Stimulated activated CD8-positive, alpha-beta memory T cell treated with anti-CD3 and anti-CD28 coated beads, Interleukin-4, amount 100 ng/mL, for 1 hour (primary cell): ENCODE measurements around the gene TPST2.

Experiments
- DNase-seq, 2 donors: peaks; one replicate each; pipeline ENCODE4 v3.0.0-alpha.2; 2020; ENCODE audit warnings: low read depth in 2 of 2, low spot score in 1 of 2

Gene TPST2

DNA sequence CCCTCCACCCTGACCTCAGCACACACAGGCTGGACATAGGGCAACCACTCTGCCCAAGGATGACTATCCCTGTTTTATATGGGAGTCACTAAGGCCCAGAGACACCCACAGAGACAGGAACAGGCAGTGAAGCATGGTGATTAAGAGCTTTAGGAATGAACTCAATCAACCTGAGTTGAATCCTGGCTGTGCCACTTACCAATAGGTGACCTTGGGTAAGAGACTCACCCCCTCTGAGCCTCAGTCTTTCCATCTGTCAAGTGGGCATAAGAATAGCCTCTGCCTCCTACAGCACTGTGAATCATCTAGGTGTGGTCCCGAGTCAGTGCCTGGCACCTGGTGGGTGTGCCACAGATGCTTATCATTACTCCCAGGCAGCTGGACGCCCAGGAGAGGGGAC, 21.1 kb upstream of the TPST2 start:
- no peak for DNase-seq

DNA sequence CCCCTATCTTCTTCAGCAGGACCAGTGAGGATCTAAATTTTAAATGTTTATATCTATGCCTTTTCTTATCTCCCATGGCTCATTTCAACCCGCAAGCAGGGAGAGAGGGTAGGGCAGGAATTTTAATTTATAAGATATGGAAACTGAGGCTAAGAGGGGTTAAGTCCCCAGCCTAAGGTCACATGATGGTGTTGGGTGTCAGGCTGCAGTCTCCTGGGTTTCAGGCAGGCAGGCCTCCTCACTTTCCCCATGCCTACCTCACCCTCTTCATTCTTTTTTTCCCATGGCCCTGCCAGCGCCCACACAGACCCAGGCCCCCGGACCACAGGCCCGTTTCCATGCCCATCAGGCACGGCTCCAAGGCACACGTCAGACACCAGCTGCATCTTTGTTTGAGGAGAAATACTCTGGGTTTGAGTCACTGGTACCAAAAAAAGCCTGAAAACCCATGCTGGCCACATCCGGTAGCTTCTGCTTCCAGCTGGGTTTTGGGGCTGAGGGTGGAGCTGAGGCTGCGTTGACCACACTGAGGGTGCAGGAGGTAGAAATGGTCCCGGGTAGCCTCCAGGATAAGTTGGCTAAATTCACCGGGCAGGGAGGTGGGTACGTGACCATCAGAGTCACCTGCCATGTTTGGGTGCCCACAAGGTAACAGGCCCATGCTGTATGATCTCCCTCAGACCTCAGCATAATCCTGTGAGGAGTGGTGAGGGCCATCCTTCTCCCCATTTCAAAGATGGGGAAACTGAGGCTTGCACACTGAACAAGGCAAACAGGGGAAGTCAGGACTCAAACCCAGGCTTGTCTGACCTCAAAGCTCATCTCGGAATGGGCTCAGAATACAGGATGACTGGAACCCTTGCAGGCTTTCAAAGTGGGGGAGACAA, 20.4 kb upstream of the TPST2 start:
- no peak for DNase-seq

DNA sequence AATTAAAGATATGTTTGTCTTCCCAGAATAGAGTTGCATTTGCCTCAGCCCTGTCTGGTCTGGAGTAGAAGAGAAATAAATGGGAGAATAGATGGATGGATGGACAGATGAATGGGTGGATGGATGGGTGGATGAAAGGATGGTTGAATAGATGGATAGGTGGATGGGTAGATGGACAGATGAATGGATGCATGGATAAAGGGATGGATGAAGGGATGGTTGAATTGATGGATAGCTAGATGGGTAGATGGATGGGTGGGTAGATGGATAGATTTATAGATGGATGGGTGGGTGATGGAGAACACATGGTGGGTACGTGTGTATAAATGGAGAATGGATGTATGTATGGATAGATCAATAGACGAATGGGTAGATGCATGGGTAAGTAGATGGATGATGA, 19.4 kb upstream of the TPST2 start:
- no peak for DNase-seq

DNA sequence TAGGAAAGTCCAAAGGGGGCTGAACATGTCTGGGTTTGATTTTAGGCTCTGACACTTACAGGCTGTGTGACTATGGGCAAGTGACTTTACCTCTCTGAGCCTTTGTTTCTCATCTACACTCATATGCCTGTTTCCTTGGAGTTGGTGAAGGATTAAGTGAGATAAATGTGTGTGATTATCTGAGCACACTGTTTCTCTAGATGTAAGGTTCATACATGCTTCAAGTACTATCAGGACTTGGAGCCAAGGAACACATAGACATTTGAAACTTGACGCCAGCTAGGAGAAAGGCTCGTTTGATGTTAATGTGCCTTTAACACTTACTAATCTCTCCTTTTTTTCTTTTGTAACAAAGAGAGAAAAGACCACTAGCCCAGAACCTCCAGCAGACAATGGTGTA, 18.2 kb upstream of the TPST2 start:
- no peak for DNase-seq

DNA sequence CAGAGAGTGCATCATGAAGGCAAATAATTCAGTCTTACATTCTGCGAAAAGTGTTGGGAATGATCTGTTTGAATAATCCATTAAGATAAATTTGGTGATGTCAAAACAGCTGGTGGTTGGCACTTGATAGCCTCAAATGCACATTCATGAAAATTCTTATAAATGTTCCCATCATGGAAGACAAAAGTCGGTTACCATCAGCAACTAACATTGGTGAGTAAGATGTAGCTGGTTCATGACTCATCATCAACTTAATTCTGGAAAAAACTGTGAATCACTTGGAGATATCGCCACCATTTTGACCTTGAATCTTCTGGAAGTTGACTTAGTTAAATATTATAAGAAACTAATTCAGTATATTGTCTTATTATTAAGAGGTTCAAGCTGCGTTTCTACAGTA, 16.7 kb upstream of the TPST2 start:
- DNase-seq, result no peak

DNA sequence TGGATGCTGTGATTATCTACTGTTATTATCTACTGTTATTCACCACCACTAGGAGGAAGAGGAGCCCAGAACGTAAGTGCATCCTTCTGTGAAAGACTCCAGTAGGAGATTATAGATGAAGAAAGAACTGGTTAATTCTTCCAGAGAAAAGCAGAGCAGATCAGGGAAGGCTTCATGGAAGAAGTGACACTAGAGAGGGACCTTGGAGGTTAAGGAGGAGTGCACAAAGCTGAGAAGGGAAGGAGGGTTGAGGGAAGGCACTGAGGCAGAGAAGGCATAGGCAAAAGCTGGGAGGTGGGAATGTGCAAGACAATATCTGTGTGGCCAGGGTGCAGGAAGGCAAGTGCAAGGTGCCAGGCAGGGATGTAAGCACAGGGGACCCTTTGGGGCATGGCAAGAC, 14.4 kb upstream of the TPST2 start:
- no peak for DNase-seq

DNA sequence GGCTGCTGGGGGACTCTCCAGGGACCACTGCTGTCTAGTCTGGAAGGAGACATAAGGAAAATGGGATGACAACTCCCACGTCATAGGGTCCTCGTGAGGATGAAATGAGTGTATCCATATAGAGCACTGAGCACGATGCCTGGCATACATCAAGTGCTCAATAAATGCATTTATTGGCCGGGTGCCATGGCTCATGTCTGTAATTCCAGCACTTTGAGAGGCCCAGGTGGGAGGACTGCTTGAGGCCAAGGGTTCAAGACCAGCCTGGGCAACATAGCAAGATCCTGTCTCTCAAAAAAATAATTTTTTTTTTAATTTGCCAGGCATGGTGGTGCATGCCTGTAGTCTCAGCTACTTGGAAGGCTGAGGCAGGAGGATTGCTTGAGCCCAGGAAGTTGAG, 12.2 kb upstream of the TPST2 start:
- no peak for DNase-seq

DNA sequence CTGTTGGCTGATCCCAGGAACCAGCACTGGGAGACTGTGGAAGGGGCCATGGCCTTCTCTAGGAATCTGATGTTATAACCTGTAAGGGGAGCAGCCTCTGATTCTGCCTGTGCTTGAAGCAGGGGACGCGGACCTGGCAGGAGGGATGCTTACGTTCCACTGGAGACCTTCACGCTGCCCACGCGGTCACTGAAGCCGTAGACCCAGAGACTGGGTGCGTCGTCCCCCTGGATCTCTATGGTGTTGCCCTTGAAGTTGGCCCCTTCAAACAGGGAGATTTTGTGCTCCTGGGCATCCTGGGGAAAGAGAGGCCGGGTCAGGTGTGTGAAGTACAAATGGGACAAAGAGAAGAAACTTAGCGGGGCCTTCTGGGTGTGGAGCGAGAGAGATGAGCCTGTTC, 11.8 kb upstream of the TPST2 start:
- no peak for DNase-seq

DNA sequence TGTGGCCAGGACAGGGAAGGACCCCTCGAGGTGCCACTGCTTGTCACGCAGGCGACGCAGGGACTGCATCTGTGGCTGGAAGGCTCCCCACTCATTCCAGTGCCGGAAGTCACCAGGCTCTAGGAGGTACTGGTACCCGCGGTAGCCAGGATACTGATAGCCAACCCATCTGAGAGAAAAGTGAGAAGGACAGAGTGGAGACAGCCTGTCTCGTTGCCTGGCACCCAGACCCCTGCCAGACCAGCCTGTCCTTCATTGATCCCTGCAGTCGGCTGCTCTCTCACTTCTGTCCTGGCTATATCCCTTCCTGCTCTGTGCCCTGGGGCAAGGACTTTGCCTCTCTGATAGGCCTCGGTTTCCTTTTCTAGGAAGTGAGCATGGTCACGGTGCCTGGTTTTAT, 9.6 kb upstream of the TPST2 start:
- DNase-seq, result no peak

DNA sequence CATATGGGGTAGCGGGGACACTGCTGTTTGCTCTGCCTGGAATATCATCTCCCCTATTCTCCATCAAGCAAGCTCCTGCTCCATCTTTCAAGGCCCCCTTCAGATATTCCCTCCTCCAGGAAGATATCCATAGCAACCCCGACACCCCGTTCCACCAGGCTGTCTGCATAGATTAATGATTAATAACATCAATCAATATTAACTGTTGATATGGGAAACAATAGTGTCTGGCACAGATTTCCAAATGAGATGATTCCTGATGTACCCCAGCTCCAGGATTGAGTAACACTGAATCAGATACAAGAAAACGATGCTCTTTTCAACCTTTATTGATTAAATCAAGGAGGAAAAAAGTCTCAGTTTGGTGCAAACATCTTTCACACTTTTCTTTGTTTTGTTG, 7.5 kb upstream of the TPST2 start:
- no peak for DNase-seq

DNA sequence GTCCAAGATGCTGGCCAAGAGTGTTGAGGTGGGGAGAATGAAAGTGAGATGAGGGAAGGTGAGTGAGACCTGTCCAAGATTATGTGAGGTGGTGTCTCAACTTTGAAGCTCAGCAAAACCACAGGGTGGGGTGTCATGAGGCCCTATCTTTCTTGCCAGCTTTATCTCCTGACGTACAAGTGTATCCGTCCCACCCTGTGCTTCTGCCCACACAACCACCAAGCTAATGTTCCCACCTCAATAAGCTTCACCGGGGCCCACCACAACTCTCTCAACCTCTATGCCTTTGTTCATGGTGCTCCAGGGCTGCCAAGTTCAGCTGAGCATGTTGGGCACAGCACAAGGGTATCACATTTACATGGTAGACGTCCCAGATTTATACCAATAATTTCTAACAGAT, 7.1 kb upstream of the TPST2 start:
- no peak for DNase-seq

DNA sequence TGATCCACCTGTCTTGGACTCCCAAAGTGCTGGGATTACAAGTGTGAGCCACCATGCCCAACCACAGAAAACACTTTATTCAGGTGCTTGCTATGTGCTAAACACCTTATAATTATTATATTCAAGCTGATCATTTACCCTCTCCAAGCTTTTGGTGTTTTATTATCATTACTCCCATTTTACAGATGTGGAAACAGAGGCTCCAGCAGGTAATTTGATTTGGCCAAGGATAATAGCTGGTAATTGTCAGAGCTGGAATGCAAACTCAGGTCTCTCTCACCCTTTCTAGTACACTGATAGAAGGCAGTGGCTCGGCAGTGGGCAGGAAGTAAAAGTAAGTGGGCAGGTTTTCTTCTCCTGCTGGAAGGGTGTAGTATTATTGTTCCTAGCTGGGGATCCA, 3.8 kb upstream of the TPST2 start:
- no peak for DNase-seq

DNA sequence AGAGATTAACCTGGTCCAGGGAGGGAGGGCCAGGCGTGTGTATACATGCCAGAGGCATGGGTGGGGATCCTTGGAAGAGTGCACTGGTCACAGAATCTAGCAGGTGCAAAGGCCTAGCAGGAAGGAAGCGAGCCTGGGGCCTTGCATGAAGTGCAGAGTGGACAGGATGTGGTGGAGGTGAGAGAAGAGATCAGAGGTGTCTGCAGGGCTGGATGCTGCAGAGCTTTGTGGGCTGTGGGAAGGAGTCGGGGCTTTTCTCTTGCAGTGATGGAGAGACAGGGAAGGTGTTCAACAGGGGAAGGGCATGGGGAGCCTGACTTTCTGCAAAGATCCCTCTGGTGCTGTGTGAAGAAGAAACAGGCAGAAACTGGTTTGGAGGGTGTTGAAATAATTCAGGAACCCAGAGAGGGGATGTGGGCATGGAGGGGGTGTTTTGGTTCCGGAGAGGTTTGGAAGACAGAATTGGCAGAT, 2.5 kb upstream of the TPST2 start:
- DNase-seq, result no peak

DNA sequence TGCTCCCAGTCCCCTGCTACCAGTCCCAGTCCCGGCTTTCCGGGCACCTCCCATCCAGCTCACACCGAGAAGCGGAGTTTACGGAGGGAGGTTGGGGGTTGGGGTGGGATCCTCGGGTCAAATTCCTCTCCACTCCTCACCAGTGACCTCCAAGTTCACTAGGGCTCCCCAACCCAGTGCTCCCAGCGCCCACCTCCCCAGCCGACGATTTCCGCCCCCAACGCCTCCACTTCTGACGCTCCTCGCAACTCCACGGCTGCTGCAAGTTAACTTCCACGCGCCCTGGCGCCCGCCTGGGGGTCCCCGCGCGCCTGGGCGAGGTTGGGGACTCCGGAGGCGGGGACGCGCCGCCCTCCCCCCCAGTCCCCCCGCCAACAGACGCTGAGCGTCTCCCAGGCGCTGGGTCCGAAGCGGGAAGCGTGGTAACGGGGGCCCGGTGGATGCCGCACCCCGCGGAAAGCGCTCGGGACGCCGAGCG, 526 bp downstream of the TPST2 start:
- no peak for DNase-seq

DNA sequence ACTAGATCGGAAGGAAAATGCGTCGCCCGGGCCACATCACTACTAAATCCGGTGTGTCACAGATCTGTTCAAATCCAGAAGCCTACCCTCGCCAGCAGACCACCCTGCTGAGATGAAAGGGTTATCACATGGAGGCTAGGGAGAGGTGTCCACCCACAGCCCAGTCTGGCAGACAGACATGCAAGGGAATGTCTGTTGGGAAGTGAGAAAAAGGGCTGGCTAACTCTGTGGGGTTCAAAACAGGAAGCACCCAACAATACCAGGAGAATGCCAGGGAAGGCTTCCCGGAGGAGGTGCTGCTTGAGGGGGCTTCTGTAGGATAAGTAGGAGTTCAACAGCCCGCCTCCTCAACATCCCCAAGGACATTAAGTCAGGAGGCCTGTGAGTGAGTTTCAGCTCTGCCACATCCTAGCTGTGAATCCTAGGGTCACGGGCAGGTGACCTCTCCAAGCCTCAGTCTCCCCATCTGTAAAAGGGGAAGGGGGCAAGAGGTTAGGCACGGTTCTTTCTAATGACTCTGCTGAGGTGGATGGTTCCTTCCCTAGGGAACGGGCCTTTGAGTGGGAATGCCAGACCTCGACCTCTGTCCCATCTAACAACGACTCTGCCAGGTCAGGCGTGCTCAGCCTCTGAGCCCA, 1.1 kb downstream of the TPST2 start:
- no peak for DNase-seq

DNA sequence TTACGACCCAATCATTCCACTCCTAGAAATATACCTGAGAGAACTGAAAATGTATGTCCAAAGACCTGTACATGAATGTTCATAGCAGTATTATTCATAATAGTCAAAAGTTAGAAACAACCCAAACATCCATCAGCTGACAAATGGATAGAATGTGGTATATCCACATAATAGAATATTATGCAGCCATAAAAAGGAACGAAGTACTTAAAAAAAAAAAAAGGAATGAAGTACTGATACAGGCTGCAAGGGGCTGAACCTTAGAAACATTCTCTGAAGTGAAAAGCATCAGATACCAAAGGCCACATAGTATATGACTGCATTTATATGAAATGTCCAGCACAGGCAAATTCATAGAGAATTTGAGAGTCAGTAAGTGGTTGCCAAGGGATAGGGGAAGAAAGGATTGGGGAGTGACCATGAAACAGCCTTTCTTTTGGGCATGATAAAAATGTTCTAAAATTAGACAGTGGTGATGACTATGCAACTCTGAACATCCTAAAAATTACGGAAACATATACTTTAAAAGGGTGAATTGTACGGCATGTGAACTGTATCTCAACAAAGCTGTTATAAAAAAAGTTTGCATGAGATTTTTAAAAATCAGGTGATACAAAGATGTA, 1.8 kb downstream of the TPST2 start:
- DNase-seq, result no peak

DNA sequence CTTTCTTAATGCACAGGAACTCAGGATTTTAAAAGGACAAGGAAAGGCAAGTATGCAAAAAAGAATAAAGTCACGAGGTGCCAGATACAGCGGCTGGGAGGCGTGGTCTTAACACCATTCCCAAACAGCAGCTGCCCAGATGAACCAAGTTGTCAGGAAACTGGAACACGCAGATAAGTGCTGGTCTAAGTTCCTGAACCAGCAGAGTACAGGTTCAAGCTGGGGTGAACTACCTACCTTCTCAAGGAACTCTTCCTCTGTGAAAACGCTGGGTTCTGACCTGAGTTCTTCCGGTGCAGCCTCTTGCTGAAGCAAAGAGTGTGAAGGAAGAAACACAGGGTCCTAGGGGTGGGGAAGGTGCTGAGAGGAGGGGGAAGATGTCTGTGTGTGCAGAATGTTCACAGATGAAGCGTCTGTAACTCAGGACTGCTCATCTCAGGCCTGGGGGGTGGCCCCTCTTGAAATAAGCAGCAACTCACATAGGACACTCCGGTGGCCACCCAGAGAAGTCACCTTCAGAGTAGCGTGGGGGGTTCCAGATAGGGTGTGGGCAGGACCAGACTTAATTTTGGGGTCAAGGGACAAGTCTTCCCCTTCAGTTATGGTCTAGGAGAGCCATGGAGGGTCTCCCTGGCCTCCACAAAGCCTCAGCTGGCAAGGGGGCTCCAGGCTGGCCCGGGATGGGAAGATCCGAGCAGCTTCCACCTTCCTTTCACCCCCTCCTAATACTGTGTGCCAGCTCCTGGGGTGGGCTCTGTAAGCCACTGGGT, 3.2 kb downstream of the TPST2 start:
- no peak for DNase-seq

DNA sequence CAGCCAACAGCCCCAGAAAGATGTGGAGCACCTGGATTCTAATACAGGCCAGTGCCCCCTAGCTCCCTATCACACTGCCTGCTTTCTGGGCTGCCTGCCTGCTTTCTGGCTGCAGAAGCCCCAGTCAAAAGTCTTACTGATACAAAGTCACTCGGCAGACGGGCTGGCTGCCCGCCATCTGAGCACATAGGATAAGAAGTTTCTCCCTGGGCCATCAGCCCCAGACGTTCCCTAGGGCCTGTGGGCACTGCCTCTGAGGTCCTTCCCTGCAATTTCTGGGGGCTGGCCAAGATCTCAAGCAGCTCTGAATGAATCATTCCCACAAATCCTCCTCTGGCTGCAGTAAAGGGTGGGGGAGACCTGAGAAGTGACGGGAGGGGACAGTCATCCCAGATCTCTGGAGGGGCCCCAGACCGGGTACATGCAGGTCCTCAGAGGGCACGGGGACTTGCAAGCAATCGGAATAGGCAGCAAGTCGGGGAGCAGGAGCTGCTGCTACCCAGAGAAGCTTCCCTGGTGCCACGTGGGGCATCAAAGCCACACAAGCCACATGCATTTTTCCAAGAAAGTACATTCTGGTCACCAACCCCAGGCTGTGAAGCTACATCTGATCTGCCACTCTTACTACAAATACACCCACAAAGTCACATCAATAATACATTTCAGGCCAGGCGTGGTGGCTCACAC, 4.7 kb downstream of the TPST2 start:
- DNase-seq, result no peak

DNA sequence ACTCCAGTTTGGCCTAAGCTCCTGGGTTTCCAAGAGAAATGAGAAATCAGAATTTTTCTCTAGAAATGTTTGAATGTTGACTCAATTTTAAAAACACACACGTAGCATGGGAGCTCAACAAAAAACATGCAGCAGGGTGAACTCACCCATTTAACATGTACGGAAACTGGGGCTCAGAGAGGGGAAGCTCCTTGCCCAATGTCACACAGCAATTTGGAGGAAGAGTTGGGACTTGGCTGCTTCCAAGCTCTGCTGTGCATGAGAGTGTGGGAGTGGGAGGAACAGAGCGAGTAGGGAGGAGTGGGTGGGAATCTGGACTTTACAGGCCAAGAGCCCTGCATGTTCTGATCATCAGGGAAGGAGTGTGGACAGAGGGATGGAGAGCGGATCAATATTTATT, 5.9 kb downstream of the TPST2 start:
- DNase-seq, result no peak

DNA sequence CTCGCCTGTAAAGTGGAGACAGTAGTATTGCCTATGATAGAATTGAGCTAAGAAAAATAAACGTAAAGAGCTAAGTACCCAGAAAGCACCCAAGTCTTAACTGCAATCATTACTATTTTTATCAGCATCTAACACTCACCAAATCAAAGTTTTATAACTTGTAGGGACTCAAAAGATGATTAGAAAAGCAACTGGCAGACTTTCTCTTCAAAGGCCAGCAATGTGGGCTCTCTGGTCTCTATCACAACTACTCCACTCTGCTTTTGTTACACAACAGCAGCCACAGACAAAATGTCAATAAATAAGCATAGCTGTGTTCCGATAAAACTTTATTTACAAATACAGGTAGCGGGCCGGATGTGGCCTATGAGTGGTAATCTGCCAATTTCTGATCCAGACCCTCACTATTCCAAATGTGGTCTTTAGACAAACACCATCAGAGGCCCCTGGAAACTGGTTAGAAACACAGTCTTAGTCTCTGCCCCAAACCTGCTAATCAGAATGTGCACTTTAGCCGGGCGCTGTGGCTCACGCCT, 8.2 kb downstream of the TPST2 start:
- DNase-seq, result no peak

DNA sequence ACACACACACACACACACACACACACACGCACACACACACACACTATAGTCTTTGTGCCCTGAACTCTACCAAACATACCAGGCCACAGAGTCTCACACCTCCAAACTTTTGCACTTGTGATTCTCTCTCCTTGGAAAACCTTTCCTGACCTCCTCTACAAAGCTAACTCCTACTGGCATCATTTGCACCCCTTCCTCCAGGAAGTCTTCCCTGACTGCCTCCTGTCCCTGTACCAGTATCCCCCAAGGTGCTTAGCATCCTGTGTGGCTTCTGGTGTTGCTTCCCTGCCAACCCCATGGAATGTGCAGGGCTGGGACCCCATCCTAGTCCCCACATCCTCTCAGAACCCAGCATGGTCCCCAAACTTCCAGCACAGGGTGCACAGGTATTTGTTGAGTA, 8.9 kb downstream of the TPST2 start:
- DNase-seq, result no peak
